ENCODE data around the gene JAML.

- TF ChIP-seq ZNF274 (IDR thresholded peaks at IDR 0.05; ENCODE audit: borderline replicate concordance, low read depth, low read length) (no peak), TAF1 (IDR thresholded peaks at IDR 0.05; ENCODE audit: control insufficient read depth, extremely low read depth, insufficient read depth, low read length, severe bottlenecking) (no peak), CTCF (IDR thresholded peaks at IDR 0.05 in 2 of 3, conservative IDR thresholded peaks at IDR 0.05 in 1 of 3; ENCODE audit: insufficient read depth in 2 of 3, low read depth in 1 of 3, low read length in 3 of 3) (no peak), E2F1 (CRISPR knock-in tag; IDR thresholded peaks at IDR 0.05) (no peak), BHLHE40 (IDR thresholded peaks at IDR 0.05; ENCODE audit: low read length) (no peak), ZNF699 (CRISPR knock-in tag; IDR thresholded peaks at IDR 0.05; ENCODE audit: insufficient replicate concordance) (no peak), SRF (CRISPR knock-in tag; IDR thresholded peaks at IDR 0.05) (no peak), ZFP30 (CRISPR knock-in tag; IDR thresholded peaks at IDR 0.05; ENCODE audit: borderline replicate concordance) (no peak), USF2 (CRISPR knock-in tag; IDR thresholded peaks at IDR 0.05) (no peak), CUX1 (CRISPR knock-in tag; IDR thresholded peaks at IDR 0.05) (no peak), ZBTB7A (IDR thresholded peaks at IDR 0.05; ENCODE audit: borderline replicate concordance, control insufficient read depth, low read depth, low read length) (no peak)
Observed at GRCh38 chr11:118175031-118175992, 49.5 kb downstream of the JAML start.
